ENCODE data around the gene ARHGEF16.

The ARHGEF16 gene

GRCh38 chr1:3464649-3465025, 10.2 kb downstream of the ARHGEF16 start:
- DNase-seq (ENCODE audit: low read depth): no peak
- no peak overlapping the region for H3K4me3 ChIP-seq (ENCODE audit: low read depth, low read length)

- H3K4me3 ChIP-seq (ENCODE audit: low read depth, low read length): no peak overlapping the region
- DNase-seq (ENCODE audit: low read depth): no peak
Measured at GRCh38 chr1:3465091-3465934, 10.8 kb downstream of the ARHGEF16 start.

- no peak for DNase-seq (ENCODE audit: low read depth)
- H3K4me3 ChIP-seq (ENCODE audit: low read depth, low read length): no peak overlapping the region
Measured at GRCh38 chr1:3465935-3466321, 11.5 kb downstream of the ARHGEF16 start.

- H3K4me3 ChIP-seq (ENCODE audit: low read depth, low read length): no peak overlapping the region
- no peak for DNase-seq (ENCODE audit: low read depth)
Measured at GRCh38 chr1:3466366-3467075, 12.1 kb downstream of the ARHGEF16 start.

GRCh38 chr1:3467096-3468036, 12.9 kb downstream of the ARHGEF16 start:
- no peak overlapping the region for H3K4me3 ChIP-seq (ENCODE audit: low read depth, low read length)
- no peak for DNase-seq (ENCODE audit: low read depth)

- no peak overlapping the region for H3K4me3 ChIP-seq (ENCODE audit: low read depth, low read length)
- DNase-seq (ENCODE audit: low read depth): no peak
Measured at GRCh38 chr1:3468236-3469103, 14.0 kb downstream of the ARHGEF16 start.

- DNase-seq (ENCODE audit: low read depth): no peak
- no peak overlapping the region for H3K4me3 ChIP-seq (ENCODE audit: low read depth, low read length)
Measured at GRCh38 chr1:3469104-3469848, 14.8 kb downstream of the ARHGEF16 start.

- H3K4me3 ChIP-seq (ENCODE audit: low read depth, low read length): no peak overlapping the region
- DNase-seq (ENCODE audit: low read depth): no peak
Measured at GRCh38 chr1:3469849-3470649, 15.6 kb downstream of the ARHGEF16 start.

- no peak for DNase-seq (ENCODE audit: low read depth)
Measured at GRCh38 chr1:3470650-3471355, 16.3 kb downstream of the ARHGEF16 start.

GRCh38 chr1:3471356-3472087, 17.1 kb downstream of the ARHGEF16 start:
- no peak overlapping the region for H3K4me3 ChIP-seq (ENCODE audit: low read depth, low read length)
- peak; percentile 16 for DNase-seq (ENCODE audit: low read depth)

More at GRCh38 chr1:3470650-3471355, 16.3 kb downstream of the ARHGEF16 start:
- H3K4me3 ChIP-seq (ENCODE audit: low read depth, low read length): no peak overlapping the region

- no peak for DNase-seq (ENCODE audit: low read depth)
- no peak overlapping the region for H3K4me3 ChIP-seq (ENCODE audit: low read depth, low read length)
Measured at GRCh38 chr1:3472088-3472850, 17.8 kb downstream of the ARHGEF16 start.

GRCh38 chr1:3472906-3473305, 18.4 kb downstream of the ARHGEF16 start:
- no peak for DNase-seq (ENCODE audit: low read depth)
- H3K4me3 ChIP-seq (ENCODE audit: low read depth, low read length): no peak overlapping the region

- DNase-seq (ENCODE audit: low read depth): peak; percentile 61
- H3K4me3 ChIP-seq (ENCODE audit: low read depth, low read length): no peak overlapping the region
Measured at GRCh38 chr1:3473381-3473844, 18.9 kb downstream of the ARHGEF16 start.

GRCh38 chr1:3474016-3474415, 19.6 kb downstream of the ARHGEF16 start:
- no peak for DNase-seq (ENCODE audit: low read depth)
- H3K4me3 ChIP-seq (ENCODE audit: low read depth, low read length): no peak overlapping the region

- no peak for DNase-seq (ENCODE audit: low read depth)
- no peak overlapping the region for H3K4me3 ChIP-seq (ENCODE audit: low read depth, low read length)
Measured at GRCh38 chr1:3474421-3474820, 20.0 kb downstream of the ARHGEF16 start.
